ENCODE data around the gene PEA15. TPM values are rescaled to one million over a fixed set of nuclear protein-coding genes. Genes with fewer than 3 reads are reported as not detected.

Gene PEA15
- 39.1 and 63.5 TPM in 2 replicates for total RNA-seq (ENCODE audit: low replicate concordance)

- H3K4me1 Mint-ChIP-seq = peaks cover 56% of the 10 kb centered on the region
- H3K27ac Mint-ChIP-seq = peak within 1 kb of the TSS; percentile 72
- no peaks in the 10 kb centered on the region for H3K27me3 ChIP-seq
- peaks cover 6% of the 10 kb centered on the region for H3K36me3 Mint-ChIP-seq
- peaks cover 21% of the 10 kb centered on the region for H3K79me2 ChIP-seq (ENCODE audit: low read depth)
- H4K20me1 ChIP-seq (ENCODE audit: low read depth) = peaks cover 47% of the 10 kb centered on the region
- H3K4me2 ChIP-seq = peak within 1 kb of the TSS; percentile 90
- H3K36me3 ChIP-seq = no peaks in the 10 kb centered on the region
- H3K4me3 Mint-ChIP-seq = peak within 1 kb of the TSS; percentile 89
- peak within 1 kb of the TSS; percentile 81 for H3K9ac ChIP-seq
- peaks cover 4% of the 10 kb centered on the region for H3K27me3 Mint-ChIP-seq (ENCODE audit: insufficient read depth, low read depth)
- H3K4me1 ChIP-seq = peaks cover 43% of the 10 kb centered on the region
- no peaks in the 10 kb centered on the region for H3K9me3 Mint-ChIP-seq
- H3K4me3 ChIP-seq = peak within 1 kb of the TSS; percentile 79
- no peak within 1 kb of the TSS for H3K27ac ChIP-seq
- peak; percentile 91 for DNase-seq (ENCODE audit: low spot score)
- no peaks in the 10 kb centered on the region for H3K9me3 ChIP-seq (ENCODE audit: low read depth)
- peaks cover 34% of the 10 kb centered on the region for H3F3A ChIP-seq (ENCODE audit: low read depth)
- TF ChIP-seq CTCF (IDR thresholded peaks at IDR 0.05) = no peak
- TF ChIP-seq EZH2phosphoT487 (IDR thresholded peaks at IDR 0.05) = no peak
- no peak for TF ChIP-seq EZH2 (IDR thresholded peaks at IDR 0.05)
- H2AFZ ChIP-seq (replicated peaks) = peak within 1 kb of the TSS; percentile 82
Observed at GRCh38 chr1:160205242-160206035, at the start of gene PEA15. Gene PEA15, plus strand, starts transcription at chr1:160205384. Its CDS starts 6,161 bp downstream, at chr1:160211545.

GRCh38 chr1:160156361-160156760 is 48.8 kb upstream of the PEA15 start:
- TF ChIP-seq EZH2 (IDR thresholded peaks at IDR 0.05) (no peak), CTCF (IDR thresholded peaks at IDR 0.05) (no peak), EZH2phosphoT487 (IDR thresholded peaks at IDR 0.05) (no peak)
- no peaks in the 10 kb centered on the region for H4K20me1 ChIP-seq (ENCODE audit: low read depth)
- no peak for DNase-seq (ENCODE audit: low spot score)
- no peaks in the 10 kb centered on the region for H3K9me3 Mint-ChIP-seq
- no peak overlapping the region for H2AFZ ChIP-seq (replicated peaks)
- H3K27ac Mint-ChIP-seq = no peak overlapping the region
- H3K4me1 ChIP-seq = no peaks in the 10 kb centered on the region
- H3K27me3 Mint-ChIP-seq (ENCODE audit: insufficient read depth, low read depth) = peaks cover 4% of the 10 kb centered on the region
- H3K4me3 Mint-ChIP-seq = no peak overlapping the region
- H3K79me2 ChIP-seq (ENCODE audit: low read depth) = no peaks in the 10 kb centered on the region
- H3K4me2 ChIP-seq = no peak overlapping the region
- H3K9ac ChIP-seq = no peak overlapping the region
- no peaks in the 10 kb centered on the region for H3K36me3 Mint-ChIP-seq
- H3K9me3 ChIP-seq (ENCODE audit: low read depth) = no peaks in the 10 kb centered on the region
- H3K36me3 ChIP-seq = no peaks in the 10 kb centered on the region
- no peak overlapping the region for H3K4me3 ChIP-seq
- H3K27ac ChIP-seq = no peak overlapping the region
- H3K4me1 Mint-ChIP-seq = peaks cover 6% of the 10 kb centered on the region
- H3K27me3 ChIP-seq = no peaks in the 10 kb centered on the region
- H3F3A ChIP-seq (ENCODE audit: low read depth) = no peaks in the 10 kb centered on the region

GRCh38 chr1:160157174-160157573 is 48.0 kb upstream of the PEA15 start:
- no peak overlapping the region for H3K4me3 Mint-ChIP-seq
- peaks cover 12% of the 10 kb centered on the region for H3K4me1 Mint-ChIP-seq
- no peak overlapping the region for H3K27ac Mint-ChIP-seq
- no peak overlapping the region for H3K4me3 ChIP-seq
- no peak for TF ChIP-seq EZH2 (IDR thresholded peaks at IDR 0.05)
- no peak for TF ChIP-seq EZH2phosphoT487 (IDR thresholded peaks at IDR 0.05)
- no peak for TF ChIP-seq CTCF (IDR thresholded peaks at IDR 0.05)
- no peak for DNase-seq (ENCODE audit: low spot score)
- no peaks in the 10 kb centered on the region for H4K20me1 ChIP-seq (ENCODE audit: low read depth)
- H3K9ac ChIP-seq = no peak overlapping the region
- H3F3A ChIP-seq (ENCODE audit: low read depth) = no peaks in the 10 kb centered on the region
- no peak overlapping the region for H3K27ac ChIP-seq
- no peak overlapping the region for H3K4me2 ChIP-seq
- H3K27me3 ChIP-seq = no peaks in the 10 kb centered on the region
- H3K36me3 Mint-ChIP-seq = no peaks in the 10 kb centered on the region
- H2AFZ ChIP-seq (replicated peaks) = no peak overlapping the region
- H3K9me3 Mint-ChIP-seq = no peaks in the 10 kb centered on the region
- H3K9me3 ChIP-seq (ENCODE audit: low read depth) = no peaks in the 10 kb centered on the region
- no peaks in the 10 kb centered on the region for H3K36me3 ChIP-seq
- no peaks in the 10 kb centered on the region for H3K79me2 ChIP-seq (ENCODE audit: low read depth)
- peaks cover 4% of the 10 kb centered on the region for H3K27me3 Mint-ChIP-seq (ENCODE audit: insufficient read depth, low read depth)
- no peaks in the 10 kb centered on the region for H3K4me1 ChIP-seq
